Mesendoderm (in vitro differentiated cells): ENCODE measurements around the gene PAX5.
A peak's percentile ranks its signal among the peaks of the same experiment; 100 is the strongest.

Source experiments
- DNase-seq: peaks from one replicate; pipeline ENCODE4 v3.0.0; 2013
- H2AK5ac ChIP-seq: 2 replicates; pipeline ENCODE4 v1.6.1; 2013; ENCODE audit warnings: low read length, inconsistent platforms
- H2BK120ac ChIP-seq: 2 replicates; pipeline ENCODE4 v1.6.1; 2013; ENCODE audit warnings: low read depth, mild to moderate bottlenecking, low read length, moderate library complexity, mixed read lengths
- H2BK15ac ChIP-seq: replicated peaks from 2 replicates; pipeline ENCODE4 v1.6.1; 2013; ENCODE audit warnings: low read depth, mild to moderate bottlenecking, moderate library complexity
- H2BK5ac ChIP-seq: 2 replicates; pipeline ENCODE4 v1.6.1; 2013; ENCODE audit warnings: low read length, inconsistent platforms
- H3K18ac ChIP-seq: 2 replicates; pipeline ENCODE4 v1.6.1; 2013; ENCODE audit warnings: mild to moderate bottlenecking, low read length, mixed read lengths
- H3K23ac ChIP-seq: one replicate; pipeline ENCODE4 v1.6.1; 2013; ENCODE audit warnings: low read length
- H3K27ac ChIP-seq: 2 replicates; pipeline ENCODE4 v1.5.1; 2013; ENCODE audit warnings: low read depth, mild to moderate bottlenecking, inconsistent platforms, low read length, moderate library complexity
- H3K27me3 ChIP-seq: 2 replicates; pipeline ENCODE4 v1.6.1; 2013; ENCODE audit warnings: low read length, control low read depth, mild to moderate bottlenecking, inconsistent platforms; ENCODE audit not compliant: insufficient read depth, poor library complexity
- H3K36me3 ChIP-seq: 2 replicates; pipeline ENCODE4 v1.6.1; 2013; ENCODE audit warnings: low read length, inconsistent platforms; ENCODE audit not compliant: control insufficient read depth, insufficient read depth
- H3K4ac ChIP-seq: one replicate; pipeline ENCODE4 v1.6.1; 2013; ENCODE audit warnings: low read depth, mild to moderate bottlenecking, low read length, moderate library complexity
- H3K4me1 ChIP-seq: 2 replicates; pipeline ENCODE4 v1.6.1; 2013; ENCODE audit warnings: low read depth, low read length, inconsistent platforms; ENCODE audit not compliant: control insufficient read depth
- H3K4me2 ChIP-seq: 2 replicates; pipeline ENCODE4 v1.6.1; 2013; ENCODE audit warnings: low read length
- H3K4me3 ChIP-seq: 2 replicates; pipeline ENCODE4 v1.5.1; 2013; ENCODE audit warnings: mild to moderate bottlenecking, low read length
- H3K56ac ChIP-seq: one replicate; pipeline ENCODE4 v1.6.1; 2013; ENCODE audit warnings: low read length
- H3K79me1 ChIP-seq: 2 replicates; pipeline ENCODE4 v1.6.1; 2013; ENCODE audit warnings: low read length, inconsistent platforms
- H3K79me2 ChIP-seq: 2 replicates; pipeline ENCODE4 v1.6.1; 2013; ENCODE audit warnings: mild to moderate bottlenecking, low read length; ENCODE audit not compliant: control insufficient read depth, insufficient read depth
- H3K9ac ChIP-seq: 2 replicates; pipeline ENCODE4 v1.6.1; 2013; ENCODE audit warnings: low read length, inconsistent platforms
- H4K5ac ChIP-seq: one replicate; pipeline ENCODE4 v1.6.1; 2013; ENCODE audit warnings: low read length
- H4K8ac ChIP-seq: one replicate; pipeline ENCODE4 v1.6.1; 2013; ENCODE audit warnings: low read depth, mild to moderate bottlenecking, control low read depth, low read length, moderate library complexity
- WGBS: extraction: QIAGEN DNeasy Blood & Tissue Kit; methylation state at CpG from one replicate; pipeline ENCODE4 v1.1.7; 2013; ENCODE audit warnings: low lambda C conversion rate, missing lambda C conversion rate; ENCODE audit not compliant: insufficient coverage; ENCODE audit errors: extremely low coverage; 5-methylcytosine and 5-hydroxymethylcytosine counted together

Gene PAX5

DNA sequence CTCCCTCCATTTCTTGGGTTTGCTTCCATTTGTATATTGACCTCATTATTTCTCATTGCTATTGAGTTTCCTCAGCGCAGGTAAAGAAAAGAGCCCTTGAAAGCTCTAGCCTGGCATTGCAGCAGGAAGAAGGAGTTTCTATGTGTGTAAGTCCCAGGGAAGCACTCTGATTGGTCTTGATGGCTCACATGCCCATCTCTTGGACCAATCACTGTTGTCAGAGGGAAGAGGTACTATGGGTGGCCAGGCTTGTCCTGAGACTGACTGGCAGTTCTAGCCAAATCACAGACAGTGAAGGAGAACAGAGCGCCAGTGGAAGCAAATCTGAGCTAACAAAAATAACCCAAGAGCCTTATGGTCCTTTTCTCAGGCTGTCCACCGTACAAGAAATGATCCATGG lies 219.0 kb downstream of the PAX5 start:
- DNase-seq: no peak
- Histone ChIP-seq H3K27ac (no peak overlapping the region), H3K4me1 (peaks cover 3% of the 10 kb centered on the region), H3K9ac (no peak overlapping the region), H3K79me1 (no peaks in the 10 kb centered on the region), H2BK15ac (no peak overlapping the region), H3K4me2 (no peak overlapping the region), H2BK5ac (no peak overlapping the region), H2AK5ac (no peak overlapping the region), H3K79me2 (no peaks in the 10 kb centered on the region), H3K4me3 (no peak overlapping the region), H3K23ac (no peak overlapping the region), H3K4ac (no peak overlapping the region), H3K36me3 (no peaks in the 10 kb centered on the region), H3K27me3 (no peaks in the 10 kb centered on the region), H4K8ac (no peak overlapping the region), H4K5ac (no peak overlapping the region), H3K56ac (no peak overlapping the region), H3K18ac (no peak overlapping the region), H2BK120ac (no peak overlapping the region)
- WGBS: no CpG with 5 or more reads among the region's 3 CpGs

DNA sequence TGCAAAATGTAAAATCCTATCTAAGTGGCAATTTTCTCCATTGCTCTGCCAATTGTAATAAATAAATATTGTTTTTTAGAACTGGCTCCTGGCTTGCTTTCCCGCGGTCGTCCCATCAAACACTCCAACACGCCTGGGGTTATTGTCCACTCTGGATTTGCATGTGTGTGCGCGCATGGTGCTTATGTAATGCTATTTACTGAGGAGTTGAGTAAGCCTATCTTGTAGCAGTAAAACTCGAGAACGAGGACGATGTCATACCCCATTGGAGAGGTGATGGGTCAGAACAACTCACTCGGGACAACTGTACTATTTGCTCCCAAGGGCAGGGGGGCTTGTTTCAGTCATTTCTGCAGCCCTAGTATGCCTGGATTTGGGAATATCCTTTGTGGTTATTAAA lies 220.9 kb downstream of the PAX5 start:
- Histone ChIP-seq H3K56ac (no peak overlapping the region), H3K4me1 (no peaks in the 10 kb centered on the region), H4K8ac (no peak overlapping the region), H3K36me3 (no peaks in the 10 kb centered on the region), H2BK5ac (no peak overlapping the region), H3K27me3 (no peaks in the 10 kb centered on the region), H3K4me3 (no peak overlapping the region), H3K18ac (no peak overlapping the region), H2AK5ac (no peak overlapping the region), H2BK15ac (no peak overlapping the region), H3K4ac (no peak overlapping the region), H3K4me2 (no peak overlapping the region), H3K79me1 (no peaks in the 10 kb centered on the region), H3K23ac (no peak overlapping the region), H3K9ac (no peak overlapping the region), H3K79me2 (no peaks in the 10 kb centered on the region), H3K27ac (no peak overlapping the region), H4K5ac (no peak overlapping the region), H2BK120ac (no peak overlapping the region)
- WGBS: no CpG with 5 or more reads among the region's 10 CpGs
- DNase-seq: no peak

DNA sequence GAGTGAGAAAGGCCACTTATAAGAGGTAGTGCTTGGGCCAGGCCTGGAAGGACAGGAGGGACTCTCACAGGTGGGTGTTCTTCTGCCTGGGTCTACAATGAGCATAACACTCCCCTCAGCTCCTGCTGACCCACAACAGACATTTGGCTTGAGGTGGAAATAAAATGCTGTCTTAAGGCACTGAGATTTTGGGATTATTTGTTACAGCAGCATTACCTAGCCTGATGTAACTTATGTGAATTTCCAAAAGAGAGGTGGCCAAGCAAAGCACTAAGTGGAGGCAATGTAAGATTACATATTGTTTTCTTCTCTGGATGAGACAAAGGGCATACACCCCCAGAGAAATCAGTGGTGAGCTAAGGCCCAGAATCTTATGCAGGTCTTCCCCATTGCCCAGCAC lies 221.5 kb downstream of the PAX5 start:
- H3K36me3 ChIP-seq: no peaks in the 10 kb centered on the region

DNA sequence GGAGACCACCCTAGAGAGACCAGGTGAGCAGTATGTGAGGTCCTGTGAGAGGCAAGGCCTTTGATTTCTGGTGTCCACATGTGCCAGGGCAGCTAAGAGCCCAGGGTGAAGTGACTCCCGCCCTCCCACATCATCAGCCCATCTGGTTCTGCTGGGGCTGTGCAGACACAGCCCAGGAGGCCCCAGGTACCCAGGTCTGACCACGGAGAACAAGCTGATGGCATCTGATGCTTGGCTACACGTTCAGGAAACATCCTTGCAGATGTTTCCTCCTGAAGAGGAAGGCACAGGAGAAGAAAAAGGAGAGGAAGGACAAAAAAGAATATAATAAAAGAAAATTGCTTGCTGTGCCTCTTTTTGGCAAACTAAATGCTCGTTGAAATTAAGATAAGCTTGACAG lies 225.8 kb downstream of the PAX5 start:
- no peak overlapping the region for H2BK15ac ChIP-seq
- H3K4me2 ChIP-seq: no peak overlapping the region
- H4K5ac ChIP-seq: no peak overlapping the region
- H3K18ac ChIP-seq: no peak overlapping the region
- H4K8ac ChIP-seq: no peak overlapping the region
- H3K4ac ChIP-seq: no peak overlapping the region
- no peak overlapping the region for H3K56ac ChIP-seq
- no peak overlapping the region for H3K4me3 ChIP-seq
- H2AK5ac ChIP-seq: no peak overlapping the region
- no peaks in the 10 kb centered on the region for H3K79me2 ChIP-seq
- H3K79me1 ChIP-seq: no peaks in the 10 kb centered on the region
- no peak overlapping the region for H3K27ac ChIP-seq
- no CpG with 5 or more reads among the region's 4 CpGs for WGBS
- H3K4me1 ChIP-seq: no peaks in the 10 kb centered on the region
- no peak overlapping the region for H2BK120ac ChIP-seq
- H3K27me3 ChIP-seq: no peaks in the 10 kb centered on the region
- no peak for DNase-seq
- H3K36me3 ChIP-seq: no peaks in the 10 kb centered on the region
- H3K23ac ChIP-seq: no peak overlapping the region
- no peak overlapping the region for H2BK5ac ChIP-seq
- no peak overlapping the region for H3K9ac ChIP-seq

More for the DNA sequence above, 221.5 kb downstream of the PAX5 start:
- H2BK15ac ChIP-seq: no peak overlapping the region
- H3K4me3 ChIP-seq: no peak overlapping the region
- H3K27me3 ChIP-seq: no peaks in the 10 kb centered on the region
- no peak overlapping the region for H2BK5ac ChIP-seq
- no peak overlapping the region for H4K5ac ChIP-seq
- H4K8ac ChIP-seq: no peak overlapping the region
- H3K4me1 ChIP-seq: no peaks in the 10 kb centered on the region
- H3K79me1 ChIP-seq: no peaks in the 10 kb centered on the region
- H3K79me2 ChIP-seq: no peaks in the 10 kb centered on the region
- H3K9ac ChIP-seq: no peak overlapping the region
- no peak for DNase-seq
- H3K4me2 ChIP-seq: no peak overlapping the region
- H3K27ac ChIP-seq: no peak overlapping the region
- no peak overlapping the region for H3K23ac ChIP-seq
- no peak overlapping the region for H3K18ac ChIP-seq
- no peak overlapping the region for H2BK120ac ChIP-seq
- no peak overlapping the region for H3K56ac ChIP-seq
- no peak overlapping the region for H3K4ac ChIP-seq
- no peak overlapping the region for H2AK5ac ChIP-seq

DNA sequence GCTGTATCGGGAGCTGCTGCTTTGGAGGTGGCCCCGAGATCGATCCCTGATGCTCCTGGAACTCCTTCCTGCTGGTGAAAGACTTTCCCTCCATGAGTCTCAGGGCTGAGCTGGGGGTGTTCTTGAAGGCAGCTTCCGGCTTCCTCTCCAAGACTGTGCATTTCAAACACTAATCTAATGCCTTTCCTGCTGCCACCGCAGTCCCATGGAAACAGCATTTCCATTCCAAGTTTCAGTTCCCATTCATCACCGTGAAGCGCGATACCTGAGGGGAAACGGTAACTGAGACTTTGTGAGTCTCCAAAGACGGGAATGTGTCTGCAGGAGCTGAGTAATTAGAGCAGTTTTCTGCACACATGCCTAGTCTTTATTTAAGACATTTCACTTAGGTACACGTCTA lies 230.1 kb downstream of the PAX5 start:
- Histone ChIP-seq H3K4ac (no peak overlapping the region), H3K56ac (no peak overlapping the region), H3K79me1 (no peaks in the 10 kb centered on the region), H3K4me2 (no peak overlapping the region), H2BK15ac (no peak overlapping the region), H3K23ac (no peak overlapping the region), H3K36me3 (no peaks in the 10 kb centered on the region), H2BK120ac (no peak overlapping the region), H3K79me2 (no peaks in the 10 kb centered on the region), H3K4me1 (no peaks in the 10 kb centered on the region), H3K27me3 (no peaks in the 10 kb centered on the region), H4K5ac (no peak overlapping the region), H3K9ac (no peak overlapping the region), H3K4me3 (no peak overlapping the region), H3K27ac (no peak overlapping the region), H2BK5ac (no peak overlapping the region), H4K8ac (no peak overlapping the region), H2AK5ac (no peak overlapping the region), H3K18ac (no peak overlapping the region)
- WGBS: no CpG with 5 or more reads among the region's 11 CpGs
- DNase-seq: no peak

DNA sequence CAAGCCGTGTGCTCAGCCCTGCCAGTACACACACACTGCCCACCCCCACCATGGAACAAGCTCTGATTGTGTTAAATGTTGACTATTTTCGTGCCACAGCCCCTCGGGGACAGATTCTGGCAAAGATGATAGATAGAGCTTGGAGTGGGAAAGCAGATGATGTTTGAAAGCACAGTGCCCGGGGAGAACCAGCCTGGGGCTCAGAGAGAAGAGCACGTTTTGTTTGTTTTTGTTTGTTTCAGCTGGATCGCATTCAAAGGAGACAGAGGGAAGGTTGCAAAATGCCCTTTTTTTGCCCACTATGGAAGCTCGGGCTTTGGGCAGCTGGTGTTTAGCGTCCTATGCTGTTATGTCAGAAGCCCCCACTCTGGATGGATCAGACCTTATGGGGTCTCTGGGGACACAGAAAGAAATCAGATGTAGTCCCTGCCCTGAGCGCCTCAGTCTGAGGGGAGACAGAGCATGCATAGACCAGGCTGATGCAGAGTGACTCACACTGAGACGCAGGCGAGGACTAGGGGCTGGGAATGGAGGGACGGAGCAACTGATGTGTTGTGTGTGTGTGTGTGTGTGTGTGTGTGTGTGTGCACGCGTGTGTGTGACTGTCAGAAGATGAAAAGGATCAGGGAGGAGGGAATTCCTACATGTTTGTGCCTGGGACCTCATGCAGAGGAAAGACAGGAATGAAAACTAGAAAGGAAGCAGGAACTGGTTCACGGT lies 231.7 kb downstream of the PAX5 start:
- Histone ChIP-seq H3K27ac (no peak overlapping the region), H3K56ac (no peak overlapping the region)

More for the DNA sequence above, 231.7 kb downstream of the PAX5 start:
- no peaks in the 10 kb centered on the region for H3K36me3 ChIP-seq
- no peak overlapping the region for H2BK15ac ChIP-seq
- H4K8ac ChIP-seq: no peak overlapping the region
- no peak overlapping the region for H3K9ac ChIP-seq
- peak; percentile 18 for DNase-seq
- H3K79me2 ChIP-seq: no peaks in the 10 kb centered on the region
- H3K4me3 ChIP-seq: no peak overlapping the region
- no peak overlapping the region for H3K4ac ChIP-seq
- no peak overlapping the region for H2AK5ac ChIP-seq
- no peak overlapping the region for H3K23ac ChIP-seq
- no peak overlapping the region for H3K18ac ChIP-seq
- H3K79me1 ChIP-seq: no peaks in the 10 kb centered on the region
- H2BK120ac ChIP-seq: no peak overlapping the region
- H3K4me2 ChIP-seq: no peak overlapping the region
- H3K27me3 ChIP-seq: no peaks in the 10 kb centered on the region
- H4K5ac ChIP-seq: no peak overlapping the region
- WGBS: no CpG with 5 or more reads among the region's 15 CpGs
- H2BK5ac ChIP-seq: no peak overlapping the region
- no peaks in the 10 kb centered on the region for H3K4me1 ChIP-seq
